Caco-2 (cell line): Measurements from ENCODE around the gene ACIN1. TPM values are rescaled to one million over a fixed set of nuclear protein-coding genes. Genes with fewer than 3 reads are reported as not detected.

Experiments
- BruUV-seq: library from RNA; stranded (reverse); fragments of 400-500 nt; replicated peaks from 2 replicates; lab custom pipeline; 2021; lab: Mats Ljungman, UMichigan
- CTCF ChIA-PET: fragments of 300-600 bp; sonication (Branson Sonifier 250); formaldehyde crosslinking; loops from one replicate; lab custom pipeline; 2022; ENCODE audit warnings: antibody characterized with exemption; lab: Charles Lee
- POLR2A ChIA-PET: fragments of 300-600 bp; sonication (Branson Sonifier 250); formaldehyde crosslinking; loops from one replicate; lab custom pipeline; 2022; ENCODE audit warnings: antibody characterized with exemption; lab: Charles Lee
- DNase-seq, 2 experiments: peaks; one replicate each; pipeline versions ENCODE4 v3.0.0 to v3.0.0-alpha.2; 2020 to 2022
- H3K27me3 ChIP-seq: replicated peaks from 2 replicates; pipeline ENCODE4 v1.6.0; 2011; ENCODE audit warnings: low read length; ENCODE audit not compliant: control insufficient read depth, insufficient read depth
- H3K36me3 ChIP-seq: 2 replicates; pipeline ENCODE4 v1.5.1; 2011; ENCODE audit warnings: low read length; ENCODE audit not compliant: control insufficient read depth, insufficient read depth
- H3K4me1 ChIP-seq: fragments of 250-450 bp; sonication (Bioruptor Pico); 2 replicates; pipeline ENCODE4 v1.5.1; 2020; ENCODE audit warnings: mild to moderate bottlenecking
- H3K4me3 ChIP-seq: 2 replicates; pipeline ENCODE4 v1.5.1; 2011; ENCODE audit warnings: low read depth, mild to moderate bottlenecking, control low read depth, low read length
- H3K9me3 ChIP-seq: fragments of 250-450 bp; sonication (Bioruptor Pico); 2 replicates; pipeline ENCODE4 v1.5.1; 2020; ENCODE audit warnings: mild to moderate bottlenecking, moderate library complexity
- H3K27ac Mint-ChIP-seq: one replicate; pipeline ENCODE4 v1.8.0; 2022; ENCODE audit warnings: mixed read lengths; ENCODE audit not compliant: unreplicated experiment
- H3K27me3 Mint-ChIP-seq: one replicate; pipeline ENCODE4 v1.8.0; 2022; ENCODE audit warnings: mixed read lengths; ENCODE audit not compliant: insufficient read depth, unreplicated experiment
- H3K36me3 Mint-ChIP-seq: one replicate; pipeline ENCODE4 v1.8.0; 2022; ENCODE audit warnings: mild to moderate bottlenecking, mixed read lengths; ENCODE audit not compliant: insufficient read depth, unreplicated experiment
- H3K4me1 Mint-ChIP-seq: one replicate; pipeline ENCODE4 v1.8.0; 2022; ENCODE audit warnings: low read depth, mixed read lengths; ENCODE audit not compliant: unreplicated experiment
- H3K4me3 Mint-ChIP-seq: one replicate; pipeline ENCODE4 v1.8.0; 2022; ENCODE audit warnings: mild to moderate bottlenecking, moderate library complexity, mixed read lengths; ENCODE audit not compliant: unreplicated experiment
- H3K9me3 Mint-ChIP-seq: one replicate; pipeline ENCODE4 v1.8.0; 2022; ENCODE audit warnings: mixed read lengths; ENCODE audit not compliant: unreplicated experiment
- CTCF ChIP-seq, 2 experiments: fragments of 200-600 bp in 1 of 2; IDR thresholded peaks; 1 replicate in 1 of 2; 2 replicates in 1 of 2; pipeline versions ENCODE4 v1.5.1 to v1.8.0; 2011 to 2022; ENCODE audit warnings: antibody characterized with exemption in 1 of 2, control low read depth in 1 of 2, inconsistent platforms in 1 of 2, low read depth in 1 of 2, low read length in 1 of 2, mild to moderate bottlenecking in 1 of 2, moderate library complexity in 1 of 2; ENCODE audit not compliant: insufficient read depth in 1 of 2, severe bottlenecking in 1 of 2, unreplicated experiment in 1 of 2
- intact Hi-C: fragments of 100-400 bp; cut with micrococcal nuclease; formaldehyde crosslinking; loops from one replicate; pipeline ENCODE4 v1.10.0; 2022; ENCODE audit not compliant: unreplicated experiment
- total RNA-seq: library from RNA; stranded (reverse); gene quantifications from 2 replicates; pipeline ENCODE4 v1.2.3, GENCODE V29; 2022

The ACIN1 gene
- total RNA-seq, 1 experiment from 2014 or later, result 193 TPM

- Mint-ChIP-seq H3K27me3 (no peaks in the 10 kb centered on the region), H3K4me3 (peak overlapping the region; percentile 100), H3K4me1 (peaks cover 32% of the 10 kb centered on the region), H3K36me3 (peaks cover 90% of the 10 kb centered on the region), H3K9me3 (no peaks in the 10 kb centered on the region), H3K27ac (peak overlapping the region; percentile 93)
- DNase-seq, result peak; percentile 54 to 69
- Histone ChIP-seq H3K36me3 (peaks cover 11% of the 10 kb centered on the region), H3K27me3 (no peaks in the 10 kb centered on the region), H3K4me1 (peaks cover 27% of the 10 kb centered on the region), H3K4me3 (peak overlapping the region; percentile 79), H3K9me3 (no peaks in the 10 kb centered on the region)
- no TSS peak for BruUV-seq
- POLR2A ChIA-PET, result interaction anchor here (0.6 to 1.0 kb wide), 9 partner anchors 23 to 483 kb away, joined by 3 to 20 read pairs (median 4); partner anchors contain the start of genes ACIN1, C14orf119, PABPN1 and PSMB5
- TF ChIP-seq CTCF (IDR thresholded peaks at IDR 0.05; ENCODE audit: insufficient read depth in 1 of 2, low read depth in 1 of 2, low read length in 1 of 2, severe bottlenecking in 1 of 2, unreplicated experiment in 1 of 2), result no peak
- CTCF ChIA-PET, result interaction anchor here (0.6 to 3.1 kb wide), 11 partner anchors 10 to 98 kb away, joined by 3 to 24 read pairs (median 5); partner anchors contain the start of genes ACIN1 and C14orf119
- intact Hi-C loops, result loop anchor here (2.0 kb wide), 1 partner anchor 23 kb away; the partner anchor contains the start of genes ACIN1 and C14orf119
Observed at GRCh38 chr14:23071921-23072539, 22.9 kb downstream of the ACIN1 start.

DNA sequence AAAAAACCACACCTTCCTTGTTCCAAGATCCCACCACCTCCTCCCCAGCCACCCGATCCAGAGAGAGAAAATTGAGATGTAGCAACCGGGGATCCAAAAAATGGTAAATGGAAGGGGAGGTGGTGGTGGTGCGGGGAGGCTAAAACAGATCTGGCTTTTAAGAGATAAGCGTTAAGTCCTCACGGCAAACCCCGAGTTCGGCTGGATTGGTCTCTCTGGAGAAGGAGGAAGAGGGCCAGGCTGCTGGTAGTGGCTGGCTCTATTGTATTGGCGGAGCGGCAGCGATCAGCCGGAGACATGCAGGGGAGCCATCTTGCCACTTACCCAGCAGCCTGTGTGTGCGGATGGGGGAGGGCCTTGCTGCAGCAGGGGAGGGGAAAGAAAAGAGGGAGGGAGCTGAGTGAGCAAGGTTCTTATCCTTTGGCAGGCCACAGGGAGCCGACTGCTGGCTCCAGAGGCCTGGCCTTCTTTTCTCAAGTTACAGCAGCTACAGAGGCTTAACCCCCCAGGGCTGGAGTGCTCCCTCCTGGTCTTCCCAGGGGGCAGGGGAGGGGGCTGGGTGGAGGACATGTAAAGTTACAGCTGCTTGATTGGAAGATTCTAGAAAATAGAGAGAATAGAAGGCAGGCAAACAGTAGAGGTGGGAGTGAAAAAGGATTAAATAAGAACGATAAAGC lies 23.6 kb downstream of the ACIN1 start:
- intact Hi-C loops, result loop anchor here (2.0 kb wide), 1 partner anchor 23 kb away; the partner anchor contains the start of genes ACIN1 and C14orf119
- peak overlapping the region; percentile 100 for H3K4me3 Mint-ChIP-seq
- no TSS peak for BruUV-seq
- ChIA-PET CTCF (interaction anchor here (0.6 to 3.1 kb wide), 12 partner anchors 9 to 98 kb away, joined by 3 to 24 read pairs (median 4); partner anchors contain the start of genes ACIN1 and C14orf119), POLR2A (interaction anchor here (0.6 to 1.0 kb wide), 8 partner anchors 24 to 482 kb away, joined by 3 to 20 read pairs (median 4); partner anchors contain the start of genes ACIN1, C14orf119, PABPN1 and PSMB5)
- H3K27me3 Mint-ChIP-seq, result no peaks in the 10 kb centered on the region
- Histone ChIP-seq H3K36me3 (peaks cover 11% of the 10 kb centered on the region), H3K4me1 (peaks cover 21% of the 10 kb centered on the region), H3K9me3 (no peaks in the 10 kb centered on the region), H3K4me3 (peak overlapping the region; percentile 79), H3K27me3 (no peaks in the 10 kb centered on the region)
- peak overlapping the region; percentile 93 for H3K27ac Mint-ChIP-seq
- DNase-seq, result peak; percentile 86 to 90
- H3K4me1 Mint-ChIP-seq, result peaks cover 32% of the 10 kb centered on the region
- no peak for TF ChIP-seq CTCF (IDR thresholded peaks at IDR 0.05; ENCODE audit: insufficient read depth in 1 of 2, low read depth in 1 of 2, low read length in 1 of 2, severe bottlenecking in 1 of 2, unreplicated experiment in 1 of 2)
- H3K9me3 Mint-ChIP-seq, result no peaks in the 10 kb centered on the region
- H3K36me3 Mint-ChIP-seq, result peaks cover 90% of the 10 kb centered on the region
